Measurements from ENCODE around the gene HIVEP1. TPM values are rescaled to one million over a fixed set of nuclear protein-coding genes. Genes with fewer than 3 reads are reported as not detected.

HIVEP1 gene
- total and polyA plus RNA-seq, 2 of the 13 experiments (the other 11 are each of a cell fraction or from before 2014, with no cell fraction given), result 7.4 to 9.9 TPM

- ChIA-PET CTCF (ENCODE audit: low intra/inter-chr PET ratio, low total read pairs) (no interaction called here), POLR2A (no interaction called here)
- no TSS peak for BruUV-seq (replicated peaks)
- Histone ChIP-seq H3K79me2 (ENCODE audit: insufficient read depth, low read length) (no peaks in the 10 kb centered on the region), H3K4me1 (ENCODE audit: insufficient read depth, low read length) (peaks cover 14% of the 10 kb centered on the region), H3K27ac (ENCODE audit: extremely low read length, insufficient read depth, low read length) (no peak overlapping the region), H3K4me2 (ENCODE audit: low read depth, low read length) (no peak overlapping the region), H3K9ac (ENCODE audit: insufficient read depth, low read depth, low read length) (no peak overlapping the region), H3K9me3 (ENCODE audit: low read length) (no peaks in the 10 kb centered on the region), H2AFZ (ENCODE audit: low read length) (no peak overlapping the region), H3K4me3 (replicated peaks in 1 of 3; ENCODE audit: insufficient read depth in 1 of 3, low read depth in 2 of 3, low read length in 3 of 3) (no peak overlapping the region), H3K36me3 (replicated peaks in 1 of 2; ENCODE audit: control insufficient read depth in 1 of 2, insufficient read depth in 2 of 2, low read length in 2 of 2) (peaks cover 2 to 5% of the 10 kb centered on the region in 2 experiments; a peak in 4 of 5 replicates), H4K20me1 (ENCODE audit: insufficient read depth, low read length) (no peaks in the 10 kb centered on the region), H3K27me3 (ENCODE audit: control insufficient read depth in 1 of 2, insufficient read depth in 2 of 2, low read length in 2 of 2) (no peaks in the 10 kb centered on the region)
- WGBS (ENCODE audit: low lambda C conversion rate), result 92% methylated on average over 1 of the region's 1 CpG
- ATAC-seq (no peak), DNase-seq (ENCODE audit: low spot score) (no peak), FAIRE-seq (no peak)
- no peak for TF ChIP-seq MAF1 (CRISPR knock-in tag; IDR thresholded peaks at IDR 0.05; ENCODE audit: borderline replicate concordance)
- TF ChIP-seq ZNF3 (CRISPR knock-in tag; IDR thresholded peaks at IDR 0.05), result no peak
- no peak for TF ChIP-seq LRRFIP1 (CRISPR knock-in tag; conservative IDR thresholded peaks at IDR 0.05)
- TF ChIP-seq BATF2 (CRISPR knock-in tag; IDR thresholded peaks at IDR 0.05), result no peak
- TF ChIP-seq ZNF260 (CRISPR knock-in tag; IDR thresholded peaks at IDR 0.05; ENCODE audit: borderline replicate concordance, low read depth), result no peak
- TF ChIP-seq SIX1 (CRISPR knock-in tag; IDR thresholded peaks at IDR 0.05; ENCODE audit: borderline replicate concordance), result no peak
- no peak for TF ChIP-seq SPEN (CRISPR knock-in tag; IDR thresholded peaks at IDR 0.05; ENCODE audit: low read depth)
- TF ChIP-seq NCOA1 (CRISPR knock-in tag; IDR thresholded peaks at IDR 0.05), result no peak
- TF ChIP-seq MXD1 (CRISPR knock-in tag; IDR thresholded peaks at IDR 0.05), result no peak
- TF ChIP-seq AKNA (CRISPR knock-in tag; IDR thresholded peaks at IDR 0.05; ENCODE audit: borderline replicate concordance), result no peak
- no peak for TF ChIP-seq U2AF1 (optimal IDR thresholded peaks at IDR 0.05; ENCODE audit: low read depth, low read length)
- TF ChIP-seq ZBTB7B (CRISPR knock-in tag; IDR thresholded peaks at IDR 0.05), result no peak
- TF ChIP-seq ONECUT2 (CRISPR knock-in tag; IDR thresholded peaks at IDR 0.05), result no peak
- intact Hi-C loops (cut with micrococcal nuclease; ENCODE audit: unreplicated experiment) (no loop called here), in situ Hi-C loops (cut with HindIII; ENCODE audit: extremely low pct_ligation_motif_present, low pct_unique_long_range_greater_than_20kb) (no loop called here)
Measured at GRCh38 chr6:12134581-12134980, 122.5 kb downstream of the HIVEP1 start.

Measured in HepG2 (cell line).